Gastrocnemius medialis (tissue), 4 donors: Measurements from ENCODE around the gene PFKP. TPM values are rescaled to one million over a fixed set of nuclear protein-coding genes. Genes with fewer than 3 reads are reported as not detected.

ENCODE experiments used
- ATAC-seq, 2 donors: fragments of 150-250 bp; one replicate each; pipeline ENCODE4 v1.9.1; 2016
- DNase-seq, 2 donors: peaks; one replicate each; pipeline ENCODE4 v3.0.0-alpha.2; 2019
- H3K27ac ChIP-seq, 4 donors: fragments of 200-600 bp; sonication (generic); 1 replicate in 1 of 4; 2 replicates in 3 of 4; pipeline ENCODE4 v1.5.1; 2016 to 2018; ENCODE audit warnings: mild to moderate bottlenecking in 2 of 4, moderate library complexity in 1 of 4
- H3K27me3 ChIP-seq, 3 donors: fragments of 200-600 bp; sonication (generic) in 2 of 3; 1 replicate in 1 of 3; 2 replicates in 2 of 3; pipeline versions ENCODE4 v1.5.1 to v1.6.0; 2016 to 2019; ENCODE audit warnings: mild to moderate bottlenecking in 1 of 3, moderate library complexity in 1 of 3
- H3K36me3 ChIP-seq, 2 donors: fragments of 200-600 bp; sonication (generic) in 1 of 2; one replicate each; pipeline ENCODE4 v1.5.1; 2017 to 2018
- H3K4me1 ChIP-seq, 2 donors: fragments of 200-600 bp; sonication (generic) in 1 of 2; one replicate each; pipeline ENCODE4 v1.5.1; 2016 to 2017; ENCODE audit warnings: mild to moderate bottlenecking in 2 of 2
- H3K4me3 ChIP-seq, 4 donors: fragments of 200-600 bp; sonication (generic) in 3 of 4; 1 replicate in 1 of 4; 2 replicates in 3 of 4; pipeline ENCODE4 v1.5.1; 2016 to 2019; ENCODE audit warnings: mild to moderate bottlenecking in 2 of 4
- H3K9me3 ChIP-seq, 3 donors: fragments of 200-600 bp; sonication (generic) in 2 of 3; 1 replicate in 1 of 3; 2 replicates in 2 of 3; pipeline ENCODE4 v1.5.1; 2016 to 2019
- CTCF ChIP-seq, 5 experiments: fragments of 450-650 bp in 3 of 5; fragments of 200-600 bp in 2 of 5; sonication (generic) in 2 of 5; IDR thresholded peaks in 4 of 5; conservative IDR thresholded peaks in 1 of 5; 1 replicate in 4 of 5; 2 replicates in 1 of 5; pipeline ENCODE4 v1.5.1; 2016 to 2019; ENCODE audit warnings: antibody characterized with exemption in 5 of 5, mild to moderate bottlenecking in 3 of 5, moderate library complexity in 3 of 5
- POLR2A ChIP-seq, 2 donors: fragments of 450-650 bp; IDR thresholded peaks; one replicate each; pipeline ENCODE4 v1.6.1; 2017; ENCODE audit warnings: antibody characterized with exemption in 2 of 2, mild to moderate bottlenecking in 2 of 2, moderate library complexity in 2 of 2
- in situ Hi-C, 4 donors: fragments of 200-750 bp; cut with MboI; loops; one replicate each; pipeline versions ENCODE4 v1.15.0 to v1.8.0; 2017; ENCODE audit warnings: low sequenced_read_pairs in 4 of 4
- intact Hi-C: fragments of 100-400 bp; cut with DNase I; formaldehyde crosslinking; loops from one replicate; pipeline ENCODE4 v1.15.1; 2023; ENCODE audit warnings: low total_unique reads
- total RNA-seq, 4 donors: library from RNA; depleted of rRNA; stranded (reverse); fragments of >200 nt; gene quantifications; one replicate each; pipeline versions ENCODE4 v1.1.0 to v1.2.3, GENCODE V29; 2016

PFKP gene
- total RNA-seq, 4 donors from 2014 or later = 21.3 to 171 (median 38.9) TPM

DNA sequence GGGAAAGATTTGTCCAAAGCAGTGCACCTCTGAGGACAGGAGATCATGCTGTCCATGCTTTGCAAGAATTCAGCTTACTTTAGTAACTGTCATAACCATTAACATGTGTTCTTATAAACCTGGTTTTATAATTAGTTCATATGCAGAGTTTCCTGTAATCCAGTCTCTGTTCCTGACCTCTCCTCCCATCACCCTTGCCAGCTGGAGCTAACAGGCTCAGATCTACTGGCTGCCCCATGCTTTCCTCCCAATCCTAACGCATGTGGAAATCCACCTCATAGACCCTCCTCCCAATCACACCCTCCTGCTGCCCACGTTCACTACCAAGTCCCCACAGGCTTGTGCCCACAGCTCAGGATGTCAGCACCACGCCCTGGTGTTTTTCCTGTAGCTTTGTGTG is 45.3 kb upstream of the PFKP start:
- no peak for ATAC-seq
- H3K27me3 ChIP-seq = peaks cover 0 to 3% (median 0%) of the 10 kb centered on the region in 3 donors
- in situ Hi-C loops = no loop called here

GRCh38 chr10:3023892-3024291 is 43.5 kb upstream of the PFKP start:
- no peak for TF ChIP-seq CTCF (IDR thresholded peaks at IDR 0.05 in 4 of 5, conservative IDR thresholded peaks at IDR 0.05 in 1 of 5)
- no peak for TF ChIP-seq POLR2A (IDR thresholded peaks at IDR 0.05)
- in situ Hi-C loops = no loop called here
- no peaks in the 10 kb centered on the region for H3K36me3 ChIP-seq
- peaks cover 0 to 3% (median 0%) of the 10 kb centered on the region in 3 donors for H3K27me3 ChIP-seq
- H3K27ac ChIP-seq = no peak overlapping the region
- DNase-seq (no peak), ATAC-seq (no peak)
- no peaks in the 10 kb centered on the region for H3K9me3 ChIP-seq
- no peak overlapping the region for H3K4me3 ChIP-seq
- no peaks in the 10 kb centered on the region for H3K4me1 ChIP-seq
- intact Hi-C loops = no loop called here

More for the DNA sequence above, 45.3 kb upstream of the PFKP start:
- Histone ChIP-seq H3K27ac (no peak overlapping the region), H3K36me3 (no peaks in the 10 kb centered on the region), H3K4me3 (no peak overlapping the region), H3K9me3 (no peaks in the 10 kb centered on the region), H3K4me1 (no peaks in the 10 kb centered on the region)
- intact Hi-C loops = no loop called here
- TF ChIP-seq CTCF (IDR thresholded peaks at IDR 0.05 in 4 of 5, conservative IDR thresholded peaks at IDR 0.05 in 1 of 5) (no peak), POLR2A (IDR thresholded peaks at IDR 0.05) (no peak)
- DNase-seq = no peak

- in situ Hi-C loops (no loop called here), intact Hi-C loops (no loop called here)
- Histone ChIP-seq H3K27ac (no peak overlapping the region), H3K36me3 (no peaks in the 10 kb centered on the region), H3K4me3 (no peak overlapping the region), H3K27me3 (peaks cover 0 to 3% (median 0%) of the 10 kb centered on the region in 3 donors), H3K4me1 (no peaks in the 10 kb centered on the region), H3K9me3 (no peaks in the 10 kb centered on the region)
- DNase-seq (no peak), ATAC-seq (no peak)
- TF ChIP-seq CTCF (IDR thresholded peaks at IDR 0.05 in 4 of 5, conservative IDR thresholded peaks at IDR 0.05 in 1 of 5) = no peak
- no peak for TF ChIP-seq POLR2A (IDR thresholded peaks at IDR 0.05)
These were observed 42.2 kb upstream of the PFKP start for GRCh38 chr10:3025026-3025683.

GRCh38 chr10:3027866-3028265 is 39.5 kb upstream of the PFKP start:
- intact Hi-C loops = no loop called here
- no peak for ATAC-seq
- Histone ChIP-seq H3K27ac (no peak overlapping the region), H3K27me3 (peaks cover 0 to 3% (median 0%) of the 10 kb centered on the region in 3 donors), H3K4me3 (no peak overlapping the region), H3K4me1 (no peaks in the 10 kb centered on the region), H3K9me3 (no peaks in the 10 kb centered on the region), H3K36me3 (no peaks in the 10 kb centered on the region)
- in situ Hi-C loops = no loop called here
- no peak for DNase-seq
- no peak for TF ChIP-seq POLR2A (IDR thresholded peaks at IDR 0.05)
- TF ChIP-seq CTCF (IDR thresholded peaks at IDR 0.05 in 4 of 5, conservative IDR thresholded peaks at IDR 0.05 in 1 of 5) = no peak

- Histone ChIP-seq H3K4me3 (no peak overlapping the region), H3K27me3 (no peaks in the 10 kb centered on the region), H3K9me3 (no peaks in the 10 kb centered on the region), H3K4me1 (no peaks in the 10 kb centered on the region), H3K27ac (no peak overlapping the region), H3K36me3 (no peaks in the 10 kb centered on the region)
- intact Hi-C loops (no loop called here), in situ Hi-C loops (no loop called here)
- ATAC-seq = no peak
- no peak for DNase-seq
- TF ChIP-seq POLR2A (IDR thresholded peaks at IDR 0.05) (no peak), CTCF (IDR thresholded peaks at IDR 0.05 in 4 of 5, conservative IDR thresholded peaks at IDR 0.05 in 1 of 5) (no peak)
These were observed 38.9 kb upstream of the PFKP start for GRCh38 chr10:3028441-3028840.
